Spleen (tissue), 7 donors: ENCODE data around the gene PPEF1.
"Not testable (repeated sequence)": the region's sequence is repeated elsewhere in the genome, so short reads cannot be mapped to it uniquely, and the experiment has no call there.

Experiments used
- POLR2A ChIP-seq, 3 donors: fragments of 450-650 bp; IDR thresholded peaks; one replicate each; pipeline ENCODE4 v1.5.1; 2017; ENCODE audit warnings: antibody characterized with exemption in 3 of 3, mild to moderate bottlenecking in 1 of 3
- POLR2AphosphoS5 ChIP-seq, 3 donors: sonication (generic); formaldehyde crosslinking; IDR thresholded peaks; one replicate each; pipeline ENCODE4 v1.5.1; 2017; ENCODE audit warnings: antibody characterized with exemption in 3 of 3
- TF ChIP-seq, protein P1 (sequence below), 11 experiments: fragments of 200-600 bp in 7 of 11; fragments of 450-650 bp in 4 of 11; sonication (generic) in 4 of 11; IDR thresholded peaks in 8 of 11; conservative IDR thresholded peaks in 3 of 11; 1 replicate in 7 of 11; 2 replicates in 4 of 11; pipeline versions ENCODE4 v1.4.0 to v1.8.0; 2016 to 2021; ENCODE audit warnings: antibody characterized with exemption in 11 of 11, inconsistent platforms in 4 of 11, mild to moderate bottlenecking in 1 of 11
- donor health status: DM: no; HTN: no; CAD: no; lungs with moderate emphysema.
- donor health status: DM: no; HTN: no; CAD: no.
- donor health status: DM: no; HTN: no; CAD: no.

DNA sequence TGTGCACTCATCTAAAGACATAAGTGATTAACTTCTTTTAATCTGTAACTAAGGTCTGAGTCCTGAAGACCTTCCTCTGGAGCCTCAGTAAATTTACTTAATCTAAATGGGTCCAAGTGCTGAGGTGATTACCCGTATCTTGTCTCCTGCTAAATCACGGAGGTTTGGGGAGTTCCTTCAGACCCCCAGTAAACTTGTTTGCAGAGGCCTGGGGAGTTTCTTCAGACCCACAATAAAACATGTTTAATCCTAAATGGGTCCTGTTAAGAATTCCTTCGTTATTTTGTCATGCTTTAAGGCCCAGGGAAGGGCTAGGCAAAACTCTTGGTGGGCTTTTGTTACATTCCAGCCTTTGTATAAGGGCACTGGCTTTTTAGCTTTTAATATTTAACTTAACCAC, 140.5 kb downstream of the PPEF1 start:
- TF ChIP-seq, protein P1, sequence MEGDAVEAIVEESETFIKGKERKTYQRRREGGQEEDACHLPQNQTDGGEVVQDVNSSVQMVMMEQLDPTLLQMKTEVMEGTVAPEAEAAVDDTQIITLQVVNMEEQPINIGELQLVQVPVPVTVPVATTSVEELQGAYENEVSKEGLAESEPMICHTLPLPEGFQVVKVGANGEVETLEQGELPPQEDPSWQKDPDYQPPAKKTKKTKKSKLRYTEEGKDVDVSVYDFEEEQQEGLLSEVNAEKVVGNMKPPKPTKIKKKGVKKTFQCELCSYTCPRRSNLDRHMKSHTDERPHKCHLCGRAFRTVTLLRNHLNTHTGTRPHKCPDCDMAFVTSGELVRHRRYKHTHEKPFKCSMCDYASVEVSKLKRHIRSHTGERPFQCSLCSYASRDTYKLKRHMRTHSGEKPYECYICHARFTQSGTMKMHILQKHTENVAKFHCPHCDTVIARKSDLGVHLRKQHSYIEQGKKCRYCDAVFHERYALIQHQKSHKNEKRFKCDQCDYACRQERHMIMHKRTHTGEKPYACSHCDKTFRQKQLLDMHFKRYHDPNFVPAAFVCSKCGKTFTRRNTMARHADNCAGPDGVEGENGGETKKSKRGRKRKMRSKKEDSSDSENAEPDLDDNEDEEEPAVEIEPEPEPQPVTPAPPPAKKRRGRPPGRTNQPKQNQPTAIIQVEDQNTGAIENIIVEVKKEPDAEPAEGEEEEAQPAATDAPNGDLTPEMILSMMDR (IDR thresholded peaks at IDR 0.05 in 8 of 11, conservative IDR thresholded peaks at IDR 0.05 in 3 of 11), result not testable (repeated sequence)
- not testable (repeated sequence) for TF ChIP-seq POLR2AphosphoS5, POLR2A (IDR thresholded peaks at IDR 0.05)
